22Rv1 (cell line): Measurements from ENCODE around the gene MAP2K6.

Source experiments
- CTCF ChIP-seq: fragments of 450-650 bp; IDR thresholded peaks from 2 replicates; pipeline ENCODE4 v1.5.1; 2017; ENCODE audit warnings: mild to moderate bottlenecking
- ZFX ChIP-seq: fragments of 450-650 bp; IDR thresholded peaks from 2 replicates; pipeline ENCODE4 v1.6.1; 2017; ENCODE audit warnings: antibody characterized with exemption, borderline replicate concordance

GRCh38 chr17:69588827-69589239 is 174.3 kb downstream of the MAP2K6 start:
- TF ChIP-seq CTCF (no peak), ZFX (no peak)
